WERI-Rb-1 (cell line): ENCODE results near the gene CTAG1B.

ENCODE experiments used
- DNase-seq: peaks from one replicate; pipeline ENCODE4 v3.0.0-alpha.2; 2020
- H3K27ac ChIP-seq: fragments of 250-450 bp; sonication (Bioruptor Pico); 2 replicates; pipeline ENCODE4 v1.5.1; 2020; ENCODE audit warnings: mild to moderate bottlenecking, moderate library complexity
- H3K27me3 ChIP-seq: fragments of 250-450 bp; sonication (Bioruptor Pico); 2 replicates; pipeline ENCODE4 v1.5.1; 2021; ENCODE audit warnings: mild to moderate bottlenecking, low read depth, moderate library complexity; ENCODE audit not compliant: insufficient read depth, severe bottlenecking
- H3K36me3 ChIP-seq: fragments of 250-450 bp; sonication (Bioruptor Pico); 2 replicates; pipeline ENCODE4 v1.5.1; 2020; ENCODE audit warnings: mild to moderate bottlenecking, moderate library complexity
- H3K4me3 ChIP-seq: 2 replicates; pipeline ENCODE4 v1.5.1; 2011; ENCODE audit warnings: low read depth, mild to moderate bottlenecking, control low read depth, low read length
- H3K9me3 ChIP-seq: fragments of 250-450 bp; sonication (Bioruptor Pico); 2 replicates; pipeline ENCODE4 v1.5.1; 2021; ENCODE audit warnings: mild to moderate bottlenecking, moderate library complexity; ENCODE audit not compliant: severe bottlenecking
- CTCF ChIP-seq: IDR thresholded peaks from 2 replicates; pipeline ENCODE4 v1.5.1; 2011; ENCODE audit warnings: low read depth, mild to moderate bottlenecking, control low read depth, inconsistent platforms, low read length

Gene CTAG1B

GRCh38 chrX:154598656-154599055, 20.4 kb downstream of the CTAG1B start:
- Histone ChIP-seq H3K9me3 (peaks cover 4% of the 10 kb centered on the region), H3K4me3 (no peak overlapping the region), H3K27me3 (peaks cover 14% of the 10 kb centered on the region), H3K27ac (peak overlapping the region; percentile 43; the same call in 1 of the 2 replicates), H3K36me3 (no peaks in the 10 kb centered on the region)
- no peak for DNase-seq
- TF ChIP-seq CTCF, result no peak

- no peak for TF ChIP-seq CTCF
- Histone ChIP-seq H3K4me3 (no peak overlapping the region), H3K27ac (no peak overlapping the region), H3K9me3 (peaks cover 9% of the 10 kb centered on the region), H3K27me3 (peaks cover 16% of the 10 kb centered on the region), H3K36me3 (no peaks in the 10 kb centered on the region)
- DNase-seq, result peak; percentile 6
Measured at GRCh38 chrX:154597221-154597620, 21.9 kb downstream of the CTAG1B start.

- Histone ChIP-seq H3K4me3 (no peak overlapping the region), H3K9me3 (peaks cover 9% of the 10 kb centered on the region), H3K27ac (no peak overlapping the region), H3K27me3 (peaks cover 16% of the 10 kb centered on the region), H3K36me3 (no peaks in the 10 kb centered on the region)
- TF ChIP-seq CTCF, result 0 out of 2 replicates have a peak, but pooled peaks have one; percentile 20
- DNase-seq, result peak; percentile 20
Measured at GRCh38 chrX:154596290-154596929, 22.7 kb downstream of the CTAG1B start.

GRCh38 chrX:154595559-154596249, 23.4 kb downstream of the CTAG1B start:
- Histone ChIP-seq H3K27ac (no peak overlapping the region), H3K4me3 (no peak overlapping the region), H3K36me3 (no peaks in the 10 kb centered on the region), H3K27me3 (peaks cover 16% of the 10 kb centered on the region), H3K9me3 (peaks cover 9% of the 10 kb centered on the region)
- TF ChIP-seq CTCF, result no peak
- DNase-seq, result peak; percentile 1

- DNase-seq, result peak; percentile 1
- H3K27ac ChIP-seq, result no peak overlapping the region
- no peaks in the 10 kb centered on the region for H3K36me3 ChIP-seq
- peaks cover 16% of the 10 kb centered on the region for H3K27me3 ChIP-seq
- peaks cover 9% of the 10 kb centered on the region for H3K9me3 ChIP-seq
- TF ChIP-seq CTCF, result no peak
- H3K4me3 ChIP-seq, result no peak overlapping the region
Measured at GRCh38 chrX:154594491-154594890, 24.6 kb downstream of the CTAG1B start.
